HG03432 (cell line): Measurements from ENCODE around the gene TXK.
A peak's percentile ranks its signal among the peaks of the same experiment; 100 is the strongest.

Experiments used
- ATAC-seq: cut with Tn5 transposase; IDR thresholded peaks from one replicate; pipeline ENCODE4 v1.9.1; 2021; ENCODE audit warnings: mild to moderate bottlenecking, moderate library complexity; ENCODE audit not compliant: unreplicated experiment

The TXK gene

GRCh38 chr4:48025005-48025404 is 109.0 kb downstream of the TXK start:
- ATAC-seq = no peak

GRCh38 chr4:48024522-48024921 is 109.5 kb downstream of the TXK start:
- ATAC-seq = no peak

DNA sequence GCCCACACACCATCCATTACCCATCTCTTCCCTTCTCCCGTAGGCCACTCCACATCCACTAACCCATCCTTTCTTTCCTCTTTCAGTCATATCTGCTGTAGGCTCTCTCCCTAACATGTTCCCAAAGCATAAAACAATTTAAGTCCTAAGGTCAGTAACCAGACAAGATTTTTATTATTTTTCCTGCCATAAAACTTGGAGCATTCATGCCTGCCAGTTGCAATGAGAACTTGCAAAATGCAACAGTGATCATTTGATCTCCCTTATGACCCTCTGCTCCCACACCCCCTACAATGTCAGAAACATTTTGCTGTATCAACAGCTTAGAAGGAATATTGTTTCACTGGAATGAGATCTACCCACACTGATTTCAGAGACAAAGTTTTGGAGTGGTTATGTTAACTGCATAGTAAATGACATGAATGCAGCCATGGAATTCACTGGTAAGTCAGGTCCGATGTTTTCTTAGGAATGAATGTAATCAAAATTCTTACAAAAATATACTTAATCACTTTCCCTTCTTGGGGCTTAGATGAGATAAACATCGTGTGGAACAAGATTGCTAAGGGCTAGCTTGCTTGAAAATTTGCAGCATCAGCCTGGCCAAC is 111.8 kb downstream of the TXK start:
- ATAC-seq = no peak

- no peak for ATAC-seq
Measured at GRCh38 chr4:48021100-48021499, 113.0 kb downstream of the TXK start.

GRCh38 chr4:48018112-48018511 is 115.9 kb downstream of the TXK start:
- ATAC-seq = no peak

DNA sequence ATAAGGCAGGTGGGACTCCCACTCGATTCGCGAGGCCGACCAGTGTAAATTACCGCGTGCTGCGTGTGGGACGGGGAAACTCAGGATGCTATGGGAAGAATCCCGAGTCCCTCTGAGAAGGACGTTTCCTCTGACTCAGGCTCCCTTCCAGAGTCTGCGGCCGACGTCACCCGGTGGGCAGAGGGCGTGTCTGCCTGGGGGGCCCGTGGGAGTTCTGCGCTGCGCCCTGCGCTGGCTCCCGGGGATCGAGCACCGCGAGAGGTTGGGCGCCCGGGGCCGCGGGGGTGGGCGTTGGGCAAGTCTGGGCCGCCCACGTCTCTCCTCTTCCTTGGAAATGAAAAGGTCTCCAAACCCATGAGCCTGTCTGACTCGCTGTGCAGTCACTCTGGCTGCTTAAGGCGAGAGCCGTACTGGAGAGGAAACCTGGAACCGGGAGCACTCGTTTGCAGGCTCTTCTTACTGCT is 116.9 kb downstream of the TXK start:
- ATAC-seq = peak; percentile 14
